RWPE2 (cell line): ENCODE results near the gene GALNT16.

Source experiments
- ATAC-seq: fragments of 200-7000 bp; cut with Tn5 transposase; 3 replicates; pipeline ENCODE4 v1.9.1; 2021; ENCODE audit warnings: low read depth
- DNase-seq: peaks from one replicate; pipeline ENCODE4 v3.0.0-alpha.2; 2020; ENCODE audit warnings: low spot score
- H3K27ac ChIP-seq: fragments of 450-650 bp; 2 replicates; pipeline ENCODE4 v1.5.1; 2017; ENCODE audit warnings: mild to moderate bottlenecking; ENCODE audit not compliant: poor library complexity, severe bottlenecking
- H3K27me3 ChIP-seq: fragments of 250-450 bp; sonication (Bioruptor Pico); 2 replicates; pipeline ENCODE4 v1.5.1; 2021; ENCODE audit warnings: mild to moderate bottlenecking, moderate library complexity; ENCODE audit not compliant: insufficient read depth, poor library complexity, severe bottlenecking
- H3K36me3 ChIP-seq: fragments of 250-450 bp; sonication (Bioruptor Pico); 2 replicates; pipeline ENCODE4 v1.5.1; 2020; ENCODE audit warnings: low read depth, mild to moderate bottlenecking, moderate library complexity
- H3K4me1 ChIP-seq: fragments of 250-450 bp; sonication (Bioruptor Pico); 2 replicates; pipeline ENCODE4 v1.5.1; 2021; ENCODE audit warnings: mild to moderate bottlenecking, moderate library complexity; ENCODE audit not compliant: insufficient read depth, poor library complexity, severe bottlenecking
- H3K4me3 ChIP-seq: fragments of 250-450 bp; sonication (Bioruptor Pico); 2 replicates; pipeline ENCODE4 v1.5.1; 2021; ENCODE audit warnings: mild to moderate bottlenecking, moderate library complexity; ENCODE audit not compliant: severe bottlenecking
- H3K9me3 ChIP-seq: fragments of 250-450 bp; sonication (Bioruptor Pico); 2 replicates; pipeline ENCODE4 v1.5.1; 2021; ENCODE audit warnings: mild to moderate bottlenecking, moderate library complexity; ENCODE audit not compliant: severe bottlenecking
- CTCF ChIP-seq: fragments of 450-650 bp; IDR thresholded peaks from one replicate; pipeline ENCODE4 v1.5.1; 2017; ENCODE audit warnings: mild to moderate bottlenecking, moderate library complexity; ENCODE audit not compliant: poor library complexity, severe bottlenecking

Gene GALNT16

GRCh38 chr14:69261761-69262331 lies 1.9 kb downstream of the GALNT16 start:
- peaks cover 76% of the 10 kb centered on the region for H3K27me3 ChIP-seq
- no peaks in the 10 kb centered on the region for H3K4me1 ChIP-seq
- H3K9me3 ChIP-seq, result no peaks in the 10 kb centered on the region
- peak; percentile 19; the same call in 1 of the 3 replicates for ATAC-seq
- TF ChIP-seq CTCF, result no peak
- H3K4me3 ChIP-seq, result no peak overlapping the region
- H3K27ac ChIP-seq, result no peak overlapping the region
- H3K36me3 ChIP-seq, result no peaks in the 10 kb centered on the region
- no peak for DNase-seq

GRCh38 chr14:69262516-69262915 lies 2.6 kb downstream of the GALNT16 start:
- DNase-seq, result no peak
- Histone ChIP-seq H3K36me3 (no peaks in the 10 kb centered on the region), H3K4me3 (no peak overlapping the region), H3K27ac (no peak overlapping the region), H3K27me3 (peaks cover 72% of the 10 kb centered on the region), H3K9me3 (no peaks in the 10 kb centered on the region), H3K4me1 (no peaks in the 10 kb centered on the region)
- TF ChIP-seq CTCF, result no peak
- ATAC-seq, result no peak

- DNase-seq (no peak), ATAC-seq (peak; percentile 30; the same call in 2 of the 3 replicates)
- H3K27me3 ChIP-seq, result peaks cover 66% of the 10 kb centered on the region
- no peak overlapping the region for H3K4me3 ChIP-seq
- no peaks in the 10 kb centered on the region for H3K36me3 ChIP-seq
- no peaks in the 10 kb centered on the region for H3K9me3 ChIP-seq
- TF ChIP-seq CTCF, result no peak
- no peak overlapping the region for H3K27ac ChIP-seq
- no peaks in the 10 kb centered on the region for H3K4me1 ChIP-seq
Measured at GRCh38 chr14:69263364-69263763, 3.4 kb downstream of the GALNT16 start.

GRCh38 chr14:69263771-69264170 lies 3.8 kb downstream of the GALNT16 start:
- H3K36me3 ChIP-seq, result no peaks in the 10 kb centered on the region
- no peak overlapping the region for H3K4me3 ChIP-seq
- H3K9me3 ChIP-seq, result no peaks in the 10 kb centered on the region
- ATAC-seq (no peak), DNase-seq (no peak)
- no peak overlapping the region for H3K27ac ChIP-seq
- peaks cover 62% of the 10 kb centered on the region for H3K27me3 ChIP-seq
- H3K4me1 ChIP-seq, result no peaks in the 10 kb centered on the region
- TF ChIP-seq CTCF, result no peak

- Histone ChIP-seq H3K4me1 (no peaks in the 10 kb centered on the region), H3K4me3 (no peak overlapping the region), H3K27me3 (peaks cover 32% of the 10 kb centered on the region), H3K36me3 (no peaks in the 10 kb centered on the region), H3K9me3 (no peaks in the 10 kb centered on the region), H3K27ac (no peak overlapping the region)
- TF ChIP-seq CTCF, result no peak
- no peak for ATAC-seq
- DNase-seq, result peak; percentile 30
Measured at GRCh38 chr14:69266572-69267345, 6.8 kb downstream of the GALNT16 start.
